ENCODE measurements around the gene CPSF2.

- TF ChIP-seq CTCF (IDR thresholded peaks at IDR 0.05; ENCODE audit: low read length) = no peak
- TF ChIP-seq EZH2 (IDR thresholded peaks at IDR 0.05; ENCODE audit: borderline replicate concordance, low read length) = no peak
Measured at GRCh38 chr14:92105073-92105892, 16.5 kb upstream of the CPSF2 start.

Measured in OCI-LY1 (cell line).